Loucy (cell line): Measurements from ENCODE around the gene DCDC2B.

Source experiments
- CTCF ChIP-seq: fragments of 200-600 bp; sonication (generic); conservative IDR thresholded peaks from 2 replicates; pipeline ENCODE4 v1.5.1; 2014; ENCODE audit warnings: mild to moderate bottlenecking, antibody characterized with exemption, low read length
- EZH2phosphoT487 ChIP-seq: fragments of 200-600 bp; IDR thresholded peaks from 2 replicates; pipeline ENCODE4 v1.6.1; 2018; ENCODE audit warnings: antibody characterized with exemption, mild to moderate bottlenecking, moderate library complexity, borderline replicate concordance

- TF ChIP-seq CTCF, result no peak
- no peak for TF ChIP-seq EZH2phosphoT487
These were observed 24.2 kb upstream of the DCDC2B start for GRCh38 chr1:32184650-32185049.
